Measurements from ENCODE around the gene RDH5.

RDH5 gene

DNA sequence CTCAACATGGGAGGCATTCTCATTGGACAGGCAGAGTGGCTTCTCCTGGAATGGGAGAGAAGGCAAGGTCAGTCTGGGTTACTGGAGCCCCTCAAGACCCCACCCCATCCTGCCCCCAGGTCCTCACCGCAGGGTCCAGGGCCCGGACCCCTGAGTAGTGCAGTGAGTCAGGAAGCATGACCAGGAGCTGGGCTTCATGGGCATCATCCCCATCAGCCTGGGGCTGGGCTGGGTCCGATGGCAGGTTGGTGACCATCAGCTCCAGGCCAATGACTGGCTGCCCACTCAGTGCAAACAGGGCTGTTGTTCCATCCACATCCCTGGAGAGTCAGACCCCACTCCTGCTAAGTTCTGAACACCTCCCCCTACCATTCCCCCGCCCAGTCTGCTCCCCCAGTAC, 25.5 kb upstream of the RDH5 start:
- FAIRE-seq (no peak), DNase-seq (ENCODE audit: extremely low spot score, insufficient read length, low read depth) (no peak)

DNA sequence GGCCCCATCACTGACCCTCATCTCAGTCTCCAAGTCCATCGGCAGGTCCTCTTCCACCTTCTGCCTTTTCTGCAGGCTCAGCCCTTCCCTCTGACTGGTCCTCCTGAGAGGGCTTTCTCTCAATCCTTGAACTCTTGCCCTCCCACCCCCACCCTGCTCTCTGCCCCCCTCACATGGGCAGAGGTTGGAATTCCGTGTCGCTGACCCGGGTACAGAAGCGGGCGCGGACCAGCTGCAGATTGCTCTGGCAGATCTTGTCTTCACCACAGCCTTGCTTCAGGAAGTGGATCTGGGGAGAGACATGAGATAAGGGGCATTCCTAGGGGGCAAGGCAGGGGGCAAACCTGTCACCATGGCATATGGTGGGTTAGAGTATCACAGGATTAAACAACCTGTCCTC, 24.8 kb upstream of the RDH5 start:
- no peak for FAIRE-seq

DNA sequence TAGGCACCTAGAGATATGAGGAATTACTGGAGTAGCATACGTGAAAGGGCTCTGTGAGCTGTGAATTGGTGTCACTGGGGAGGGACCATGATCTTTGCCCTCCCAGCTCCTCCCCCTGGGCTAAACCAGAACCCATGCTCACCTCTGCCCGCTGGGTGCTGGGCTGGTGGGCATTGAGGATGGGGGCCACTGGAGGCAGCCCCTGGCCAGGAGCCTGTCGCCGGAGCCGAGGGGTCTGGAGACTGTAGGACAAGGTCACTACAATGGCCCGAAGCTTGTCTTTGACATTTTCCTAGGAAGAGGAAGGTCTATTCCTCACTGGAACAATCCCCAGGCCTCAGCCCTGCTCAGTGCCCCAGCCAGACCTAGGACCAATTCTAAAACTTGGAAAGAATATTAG, 24.1 kb upstream of the RDH5 start:
- FAIRE-seq (no peak), DNase-seq (ENCODE audit: extremely low spot score, insufficient read length, low read depth) (no peak)

More for the DNA sequence above, 24.8 kb upstream of the RDH5 start:
- no peak for DNase-seq (ENCODE audit: extremely low spot score, insufficient read length, low read depth)

DNA sequence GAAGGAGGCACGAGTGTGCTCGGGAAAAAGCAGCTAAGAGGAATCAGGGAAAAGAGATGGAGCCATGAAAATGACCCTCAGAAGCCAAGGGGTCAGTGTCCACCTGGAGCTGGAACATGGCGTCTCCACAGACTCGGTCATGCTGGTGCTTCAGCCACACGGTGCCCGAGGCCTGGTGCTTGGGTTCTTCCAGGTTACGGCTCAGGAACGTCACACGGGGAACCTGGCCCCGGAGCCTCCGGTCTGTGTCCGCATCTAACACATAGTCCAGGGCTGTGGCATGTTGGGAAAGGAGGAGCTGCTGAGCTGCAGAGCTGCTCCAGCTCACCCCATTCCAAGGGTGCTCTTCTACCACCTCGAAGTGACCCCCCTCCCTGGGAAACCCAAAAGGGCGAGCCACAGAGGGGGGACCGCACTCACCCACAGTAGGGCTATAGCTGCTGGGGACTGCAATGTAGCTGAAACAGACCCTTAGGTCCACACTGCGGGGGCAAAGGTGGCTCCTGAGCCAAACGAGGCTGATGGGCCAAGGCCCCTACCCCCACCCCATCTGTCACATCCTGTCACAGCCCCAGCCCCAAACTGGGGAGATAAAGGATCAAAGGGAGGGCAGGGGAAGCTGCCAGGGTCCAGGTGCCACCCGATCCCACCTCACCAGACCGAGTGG, 23.3 kb upstream of the RDH5 start:
- no peak for FAIRE-seq
- DNase-seq (ENCODE audit: extremely low spot score, insufficient read length, low read depth), result no peak

DNA sequence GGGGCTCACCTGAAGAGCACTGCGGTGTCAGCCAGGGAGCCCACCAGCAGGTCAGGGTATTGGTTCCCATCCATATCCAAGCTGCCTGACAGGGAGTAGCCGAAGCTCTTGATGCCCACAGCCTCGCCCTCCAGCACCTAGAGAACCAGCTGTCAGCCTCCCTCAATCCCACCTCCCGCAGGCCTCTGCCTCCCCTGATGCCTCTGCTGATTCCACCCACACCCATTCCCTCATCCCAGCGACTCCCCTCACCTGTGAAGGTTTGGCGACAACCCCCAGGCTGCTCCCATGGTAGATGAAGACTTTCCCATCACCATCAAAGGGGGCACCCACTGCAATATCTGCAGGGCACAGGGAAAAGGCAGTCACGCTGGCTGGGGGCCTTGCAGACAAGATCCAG, 22.5 kb upstream of the RDH5 start:
- DNase-seq (ENCODE audit: extremely low spot score, insufficient read length, low read depth) (no peak), FAIRE-seq (no peak)

DNA sequence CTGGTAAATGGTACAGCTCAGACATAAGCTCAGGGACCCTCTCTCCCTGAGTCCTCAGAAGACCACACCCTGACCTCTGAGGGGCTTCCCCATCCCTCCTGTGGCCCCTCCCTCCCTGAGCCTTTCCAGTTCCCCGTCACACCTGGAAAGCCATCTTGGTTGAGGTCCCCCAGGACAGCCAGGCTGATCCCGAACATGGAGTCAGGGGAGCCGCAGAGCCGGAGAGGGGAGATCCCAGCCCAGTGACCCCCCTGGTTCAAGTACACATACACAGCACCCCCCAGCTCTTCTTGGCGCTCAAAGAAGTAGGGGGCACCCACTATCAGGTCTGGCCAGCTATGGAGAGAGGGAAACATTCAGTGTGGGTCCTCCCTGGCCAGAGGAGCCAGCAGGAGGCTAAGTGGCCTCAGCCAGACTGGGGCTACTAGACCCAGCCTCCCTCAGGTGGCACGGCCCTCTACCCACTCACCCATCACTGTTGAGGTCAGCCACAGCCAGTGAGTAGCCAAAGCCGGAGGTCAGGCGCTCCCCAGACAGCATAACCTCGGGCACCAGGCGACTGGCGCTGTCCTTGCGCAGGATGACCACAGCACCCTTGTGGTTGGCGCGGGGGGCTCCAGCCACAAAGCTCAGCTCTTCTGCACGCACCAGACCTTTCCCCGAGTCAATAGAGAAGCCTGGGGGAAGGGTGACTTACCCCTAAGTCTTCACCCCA, 21.8 kb upstream of the RDH5 start:
- no peak for FAIRE-seq
- DNase-seq (ENCODE audit: extremely low spot score, insufficient read length, low read depth), result no peak

DNA sequence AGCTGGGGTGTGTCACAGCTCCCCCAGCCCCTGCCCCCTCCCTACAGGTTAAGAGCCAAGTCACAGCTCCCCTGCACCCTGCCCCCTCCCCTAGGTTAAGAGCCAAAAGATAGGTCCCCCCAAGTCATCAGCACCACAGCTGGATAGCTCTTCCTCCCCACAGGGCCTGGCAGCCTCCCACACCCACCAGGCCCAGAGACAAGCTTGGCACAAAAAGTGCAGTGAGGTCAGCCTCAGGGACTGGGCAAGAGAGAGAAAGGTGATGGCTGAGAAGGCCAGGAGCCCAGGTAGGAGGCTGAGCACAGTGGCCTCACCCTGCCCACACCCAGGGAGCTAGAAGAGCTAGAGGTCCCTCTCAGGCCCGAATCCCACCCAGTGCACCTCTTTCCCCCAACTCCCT, 21.2 kb upstream of the RDH5 start:
- no peak for DNase-seq (ENCODE audit: extremely low spot score, insufficient read length, low read depth)
- FAIRE-seq, result no peak

DNA sequence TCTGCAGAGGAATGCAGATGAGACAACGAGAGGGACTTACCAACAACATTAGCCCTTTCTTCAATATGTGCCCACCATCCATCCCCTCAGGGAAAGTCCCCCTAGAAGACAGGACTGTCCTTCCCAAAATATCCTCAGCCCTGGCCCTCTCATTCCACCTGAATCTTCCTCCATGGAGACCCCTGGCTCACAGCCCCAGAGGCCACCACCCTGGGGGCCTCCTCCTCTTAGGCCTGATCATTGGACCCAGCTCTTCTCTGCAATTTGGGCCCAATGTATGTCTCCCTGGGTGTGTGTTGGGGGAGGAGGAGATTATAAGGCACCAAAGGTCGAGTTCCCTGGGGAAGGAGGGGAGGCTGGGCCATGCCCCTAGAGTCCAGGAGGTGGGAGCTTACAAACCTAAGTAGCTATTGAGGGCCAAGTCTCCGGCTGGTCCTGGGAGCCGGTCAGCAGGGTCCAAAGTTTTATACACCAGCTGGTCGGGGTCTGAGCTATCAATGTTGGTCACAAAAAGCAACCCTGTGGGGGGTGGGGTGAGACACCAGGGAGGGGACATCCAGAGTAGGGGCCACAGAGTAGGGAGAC, 20.6 kb upstream of the RDH5 start:
- no peak for FAIRE-seq
- DNase-seq (ENCODE audit: extremely low spot score, insufficient read length, low read depth), result no peak

DNA sequence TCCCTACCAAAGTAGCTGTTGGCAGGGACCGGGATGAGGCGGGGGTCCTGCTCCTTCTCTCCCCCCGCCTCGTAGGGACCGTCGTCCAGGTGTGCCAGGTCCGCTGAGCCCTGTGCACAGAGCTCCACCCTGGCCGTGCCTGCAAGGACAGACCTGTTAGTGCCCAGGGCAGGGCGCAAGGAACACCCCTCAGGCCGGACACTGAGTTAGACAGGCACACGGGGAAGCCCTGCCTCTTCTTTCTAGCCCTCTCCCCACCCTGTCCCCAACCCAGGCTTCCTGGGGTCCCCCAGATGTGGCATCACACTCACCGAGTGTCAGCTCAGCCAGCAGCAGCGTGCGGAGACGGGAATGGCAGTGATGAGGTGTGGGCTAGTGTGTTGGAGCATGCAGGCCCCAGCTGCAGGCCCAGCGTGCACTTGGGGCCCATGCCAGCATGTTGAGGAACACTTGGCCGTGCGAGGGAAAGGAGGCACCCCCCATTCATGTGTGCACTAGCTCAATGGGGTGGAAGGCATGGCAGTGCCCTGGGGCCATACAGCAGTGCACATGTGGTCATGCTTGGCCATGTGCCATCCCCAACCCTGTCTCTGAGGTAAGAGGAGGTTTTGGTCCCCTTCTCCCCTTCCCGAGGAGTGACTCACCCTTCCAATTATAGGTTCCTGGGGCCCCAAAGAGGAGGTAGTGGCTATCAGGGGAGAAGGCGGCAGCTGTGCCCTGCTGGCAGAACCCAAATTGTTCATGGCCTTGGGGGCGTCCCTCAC, 19.8 kb upstream of the RDH5 start:
- FAIRE-seq (no peak), DNase-seq (ENCODE audit: extremely low spot score, insufficient read length, low read depth) (no peak)

DNA sequence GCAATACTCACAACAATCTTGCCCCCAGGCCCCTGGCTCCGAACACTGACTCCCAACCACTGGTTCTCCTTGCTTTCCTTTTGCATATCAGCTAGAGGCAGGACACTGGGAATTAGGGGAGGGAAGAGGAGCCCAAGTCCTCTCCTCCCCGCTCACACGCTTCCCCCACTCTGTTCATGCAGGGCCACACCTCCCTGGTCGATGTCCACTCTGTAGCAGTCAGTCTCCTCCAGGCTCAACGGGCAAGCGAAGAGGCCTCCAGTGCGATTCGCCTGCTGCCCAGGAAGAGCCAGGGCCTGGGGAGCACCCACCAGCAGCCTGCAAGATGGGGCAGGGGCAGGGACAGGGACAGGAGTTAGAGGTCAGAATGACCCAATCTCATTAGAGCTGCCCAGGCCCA, 17.3 kb upstream of the RDH5 start:
- FAIRE-seq (no peak), DNase-seq (ENCODE audit: extremely low spot score, insufficient read length, low read depth) (no peak)

DNA sequence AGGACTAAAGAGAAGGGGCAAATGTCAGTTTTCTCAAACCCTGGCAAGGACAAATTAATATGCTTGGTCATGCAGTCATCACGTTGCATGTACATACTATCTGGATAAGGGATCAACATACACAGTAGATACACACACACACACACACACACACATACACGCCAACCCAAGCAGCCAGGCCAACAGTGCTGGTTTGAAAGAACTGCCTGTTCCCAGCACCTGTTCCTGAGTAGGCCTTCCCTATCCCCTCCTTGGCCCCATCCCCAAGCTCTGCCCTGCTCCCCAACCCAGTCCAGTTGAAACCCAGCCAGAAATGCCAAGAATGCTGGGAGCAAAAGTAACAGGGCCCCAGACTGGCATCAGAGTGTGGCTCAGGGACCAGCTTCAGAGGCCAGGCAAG, 16.9 kb upstream of the RDH5 start:
- FAIRE-seq (no peak), DNase-seq (ENCODE audit: extremely low spot score, insufficient read length, low read depth) (no peak)

DNA sequence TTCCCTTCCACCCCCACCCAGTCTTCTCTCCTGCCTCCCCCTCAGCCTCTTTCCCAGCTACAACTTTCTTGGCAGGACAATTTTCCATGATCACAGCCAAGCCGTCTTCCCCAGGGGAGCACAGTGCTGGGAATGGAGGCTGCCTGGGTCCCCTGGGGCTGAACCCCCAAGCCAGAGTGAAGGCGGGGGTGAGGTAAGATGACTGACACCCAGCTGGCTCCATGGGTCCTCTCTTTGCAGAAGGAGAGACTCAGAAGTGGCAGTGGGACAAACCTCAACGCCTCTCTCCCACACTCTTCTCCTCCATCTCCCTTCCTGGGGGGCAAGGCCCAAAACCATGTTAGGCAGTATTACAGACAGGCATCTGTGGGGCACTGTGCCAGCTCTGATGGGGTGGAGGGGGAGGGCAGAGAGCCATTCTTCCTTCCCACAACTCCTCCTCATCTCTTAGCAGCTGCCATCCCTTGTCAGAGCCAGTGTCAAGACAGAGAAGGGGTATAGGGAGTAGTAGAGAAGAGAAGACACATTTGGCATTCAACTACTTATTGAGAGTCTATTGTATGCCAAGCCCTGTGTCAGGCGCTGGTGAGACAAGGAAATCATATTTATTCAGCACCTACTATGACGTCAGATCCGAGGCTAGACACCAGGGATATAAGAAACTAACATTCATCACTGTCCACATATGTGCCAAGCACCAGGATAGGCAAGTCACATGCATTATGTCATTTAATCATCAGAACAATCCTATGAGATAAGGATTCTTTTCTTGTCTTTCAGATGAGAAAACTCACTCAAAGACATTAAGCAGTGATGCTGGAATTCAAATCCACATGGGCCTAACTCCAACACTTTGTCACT, 16.1 kb upstream of the RDH5 start:
- FAIRE-seq (no peak), DNase-seq (ENCODE audit: extremely low spot score, insufficient read length, low read depth) (no peak)

DNA sequence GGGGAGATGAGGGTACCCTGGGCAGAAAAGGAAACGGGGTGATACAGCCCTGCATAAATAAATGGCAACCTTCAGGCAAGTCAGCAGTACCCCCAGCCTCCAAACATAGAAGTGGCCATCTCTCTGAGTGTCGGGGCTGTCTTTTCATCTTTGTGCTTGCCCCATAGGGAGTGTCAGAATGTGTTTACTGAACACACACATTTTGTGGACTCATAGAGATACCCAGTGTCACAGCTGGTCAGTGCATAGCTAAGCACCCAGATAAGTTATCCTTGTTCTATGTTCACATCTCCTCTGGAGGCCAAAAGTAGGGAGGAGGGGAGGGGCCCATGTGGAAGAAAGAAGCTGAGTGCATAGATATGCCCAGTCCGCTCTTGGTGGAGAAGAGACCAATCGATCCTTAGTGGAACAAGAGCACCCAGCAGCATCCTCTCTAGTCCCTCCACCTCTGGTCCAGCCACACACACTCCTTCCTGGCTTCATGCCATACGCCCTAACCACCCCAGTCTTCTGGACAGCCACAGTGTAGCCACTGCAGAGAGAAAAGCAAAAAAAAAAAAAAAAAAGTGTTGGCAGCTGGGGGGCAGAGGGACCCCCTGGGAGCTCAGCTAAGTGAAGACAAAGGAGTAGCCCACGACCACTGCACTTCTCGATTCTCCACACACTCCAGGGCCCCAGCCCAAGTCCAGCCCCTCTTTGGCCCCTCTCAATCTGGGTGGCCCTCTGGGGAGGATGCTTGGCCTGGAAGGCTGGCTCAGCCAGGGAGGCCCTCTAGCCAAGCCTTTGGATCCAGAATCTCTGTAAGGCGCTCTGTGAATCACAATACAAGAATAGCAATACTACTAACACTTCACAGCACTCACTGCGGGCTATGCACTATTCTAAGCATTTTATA, 15.1 kb upstream of the RDH5 start:
- FAIRE-seq (no peak), DNase-seq (ENCODE audit: extremely low spot score, insufficient read length, low read depth) (no peak)

DNA sequence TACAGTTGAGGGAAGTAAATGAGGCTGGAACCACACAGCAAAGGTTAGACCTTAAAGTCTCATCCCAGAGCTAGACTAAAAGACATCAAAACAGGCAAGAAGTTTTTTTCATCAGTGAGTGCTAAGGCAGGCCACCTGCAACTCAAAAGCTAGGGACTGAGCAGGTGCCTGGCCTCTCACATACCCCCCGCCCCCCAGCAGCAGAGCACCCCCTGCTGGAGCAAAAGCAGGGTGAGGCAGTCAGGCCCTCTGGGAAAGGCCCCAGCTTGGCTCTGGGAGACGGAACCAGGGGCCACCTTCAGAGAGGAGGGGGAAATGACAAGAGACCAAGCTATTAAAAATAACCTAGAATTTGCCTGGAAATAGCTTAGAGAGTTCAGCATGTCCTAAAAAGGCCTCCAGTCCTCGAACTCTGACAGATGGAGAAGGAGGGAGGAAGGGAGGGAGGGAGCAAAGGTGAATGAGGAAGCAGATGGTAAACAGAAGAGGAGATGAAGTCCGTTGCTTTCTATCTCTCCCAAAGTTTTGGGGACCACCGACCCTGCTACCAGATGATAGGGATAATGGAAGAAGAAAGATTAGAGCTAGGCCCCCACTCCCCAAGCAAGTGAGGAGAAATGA, 14.3 kb upstream of the RDH5 start:
- no peak for DNase-seq (ENCODE audit: extremely low spot score, insufficient read length, low read depth)

DNA sequence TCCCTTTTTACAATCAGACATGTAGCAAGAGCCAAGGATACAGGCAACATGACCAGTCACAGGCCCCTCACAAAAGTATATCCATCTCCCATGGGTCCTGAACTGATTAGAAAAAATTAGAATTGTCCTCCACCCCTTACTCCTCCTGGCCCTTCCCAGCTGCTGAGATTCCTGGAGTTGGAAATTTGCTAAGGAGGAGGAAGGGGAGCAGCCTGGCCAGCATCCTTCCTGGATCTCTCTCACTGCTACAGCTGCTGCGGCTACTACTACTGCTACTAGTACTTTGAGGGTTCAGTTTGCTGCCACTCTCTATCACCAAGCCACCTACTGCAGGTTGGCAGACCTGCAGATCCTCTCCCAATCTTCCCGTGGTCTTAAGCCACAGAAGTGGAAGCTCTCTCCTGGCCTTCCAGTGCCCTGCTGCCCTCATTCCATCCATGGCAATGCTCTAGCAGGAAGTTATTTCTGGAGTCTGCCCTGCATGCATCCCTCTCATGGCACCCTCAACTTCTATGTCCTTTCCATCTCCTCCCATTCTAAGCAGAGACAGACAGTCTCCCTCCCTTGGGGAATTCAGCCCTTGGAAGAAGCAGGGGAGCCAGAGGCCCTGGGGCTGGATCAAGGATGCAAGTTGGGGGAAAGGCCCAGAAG, 13.5 kb upstream of the RDH5 start:
- FAIRE-seq (no peak), DNase-seq (ENCODE audit: extremely low spot score, insufficient read length, low read depth) (no peak)

More for the DNA sequence above, 14.3 kb upstream of the RDH5 start:
- FAIRE-seq, result no peak

DNA sequence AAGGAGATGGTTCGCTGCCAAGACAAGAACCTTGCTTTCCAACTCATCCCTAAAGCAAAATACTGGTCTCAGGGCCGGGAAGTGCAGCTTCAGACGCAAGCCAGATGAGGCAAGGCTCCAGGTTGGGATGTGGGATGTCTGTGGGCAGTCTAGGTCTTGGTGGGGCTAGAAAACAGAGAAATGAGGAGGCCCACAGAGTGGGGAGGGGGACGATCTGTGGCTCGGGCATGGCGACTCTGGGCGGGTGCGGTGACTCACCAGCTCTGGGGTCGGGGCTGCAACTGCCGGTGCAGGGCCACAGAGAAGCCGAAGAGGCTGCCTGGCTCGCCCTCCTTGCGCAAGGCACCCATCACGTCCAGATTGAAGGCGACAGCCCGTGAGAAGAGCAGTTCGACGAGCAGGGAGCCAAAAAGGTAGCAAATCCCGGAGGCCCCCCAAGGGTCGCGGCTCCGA, 12.9 kb upstream of the RDH5 start:
- DNase-seq (ENCODE audit: extremely low spot score, insufficient read length, low read depth) (no peak), FAIRE-seq (no peak)

DNA sequence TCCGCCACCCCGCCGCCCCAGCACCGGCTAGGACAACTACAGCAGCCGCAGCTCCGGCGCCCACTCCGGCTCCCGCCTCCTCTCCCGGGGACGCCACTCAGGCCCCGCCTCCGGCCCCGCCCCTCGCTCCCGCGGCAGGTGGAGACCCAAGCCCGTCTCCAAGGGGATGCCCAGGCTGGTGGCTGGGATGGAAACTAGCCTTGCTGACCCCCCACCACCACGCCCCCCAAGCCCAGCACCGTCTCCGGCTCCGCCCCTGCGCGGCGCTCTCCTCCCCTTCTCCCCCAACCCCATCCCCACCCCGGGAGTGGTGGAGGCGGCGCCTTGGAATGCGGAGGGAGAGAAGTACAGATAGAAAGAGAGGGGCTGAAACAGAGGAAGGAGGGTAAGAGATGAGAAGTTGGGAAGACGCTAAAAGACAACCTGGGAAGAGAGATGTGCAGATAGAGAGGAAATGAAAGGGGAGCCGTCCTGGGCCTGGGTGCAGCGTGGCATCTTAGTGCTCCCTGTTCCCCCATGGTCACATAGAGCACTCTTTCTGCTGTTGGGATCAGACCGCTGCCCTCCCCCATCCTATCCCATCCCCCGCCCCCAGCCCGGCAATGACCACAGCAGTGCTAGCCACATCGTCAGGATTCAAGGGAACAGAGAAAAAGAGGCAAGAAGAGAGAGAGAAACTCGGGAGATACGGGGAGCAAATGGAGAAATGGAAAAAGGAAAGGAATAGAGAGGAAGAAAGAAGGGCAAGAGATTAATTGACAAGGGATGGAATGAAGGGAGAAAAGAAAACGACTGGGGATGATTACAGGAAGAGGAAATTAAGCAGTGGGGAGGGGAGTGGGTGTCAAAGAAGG, 12.1 kb upstream of the RDH5 start, which contains the start of gene ITGA7:
TSS of gene ITGA7 (minus strand) at position 64 of the 854 bp plus-strand sequence. CDS start 222 bp downstream, outside the sequence.
- no peak for DNase-seq (ENCODE audit: extremely low spot score, insufficient read length, low read depth)

More for the DNA sequence above, 12.1 kb upstream of the RDH5 start, which contains the start of gene ITGA7:
- FAIRE-seq, result no peak
